K562 (cell line): ENCODE results near the gene FRMD7.
"Not testable (repeated sequence)": the region's sequence is repeated elsewhere in the genome, so short reads cannot be mapped to it uniquely, and the experiment has no call there.

ENCODE experiments used
- CTCF ChIP-seq, 3 experiments: IDR thresholded peaks in 2 of 3; conservative IDR thresholded peaks in 1 of 3; 2 replicates each; pipeline ENCODE4 v1.5.1; 2011 to 2012; ENCODE audit warnings: low read length in 3 of 3, mild to moderate bottlenecking in 3 of 3, control low read depth in 2 of 3, improper control_type of control experiment in 1 of 3, inconsistent platforms in 1 of 3, low read depth in 1 of 3, mixed read lengths in 1 of 3, moderate library complexity in 1 of 3; ENCODE audit not compliant: insufficient read depth in 2 of 3
- TF ChIP-seq, protein P1 (sequence below), 2 experiments: fragments of 450-650 bp; formaldehyde crosslinking in 1 of 2; IDR thresholded peaks; 2 replicates each; pipeline versions ENCODE4 v1.4.0 to v1.6.1; 2014 to 2020; ENCODE audit warnings: mild to moderate bottlenecking in 2 of 2, borderline replicate concordance in 1 of 2, low read depth in 1 of 2
- TF ChIP-seq, protein P2 (sequence below): sonication (generic); formaldehyde crosslinking; IDR thresholded peaks from 2 replicates; pipeline ENCODE4 v1.8.1; 2023; ENCODE audit warnings: mild to moderate bottlenecking, missing genetic modification reagents

GRCh38 chrX:132163094-132163493 is 35.3 kb upstream of the FRMD7 start:
- TF ChIP-seq CTCF (IDR thresholded peaks at IDR 0.05 in 2 of 3, conservative IDR thresholded peaks at IDR 0.05 in 1 of 3; ENCODE audit: insufficient read depth in 2 of 3, low read depth in 1 of 3, low read length in 3 of 3), result not testable (repeated sequence)
- TF ChIP-seq, protein P1, sequence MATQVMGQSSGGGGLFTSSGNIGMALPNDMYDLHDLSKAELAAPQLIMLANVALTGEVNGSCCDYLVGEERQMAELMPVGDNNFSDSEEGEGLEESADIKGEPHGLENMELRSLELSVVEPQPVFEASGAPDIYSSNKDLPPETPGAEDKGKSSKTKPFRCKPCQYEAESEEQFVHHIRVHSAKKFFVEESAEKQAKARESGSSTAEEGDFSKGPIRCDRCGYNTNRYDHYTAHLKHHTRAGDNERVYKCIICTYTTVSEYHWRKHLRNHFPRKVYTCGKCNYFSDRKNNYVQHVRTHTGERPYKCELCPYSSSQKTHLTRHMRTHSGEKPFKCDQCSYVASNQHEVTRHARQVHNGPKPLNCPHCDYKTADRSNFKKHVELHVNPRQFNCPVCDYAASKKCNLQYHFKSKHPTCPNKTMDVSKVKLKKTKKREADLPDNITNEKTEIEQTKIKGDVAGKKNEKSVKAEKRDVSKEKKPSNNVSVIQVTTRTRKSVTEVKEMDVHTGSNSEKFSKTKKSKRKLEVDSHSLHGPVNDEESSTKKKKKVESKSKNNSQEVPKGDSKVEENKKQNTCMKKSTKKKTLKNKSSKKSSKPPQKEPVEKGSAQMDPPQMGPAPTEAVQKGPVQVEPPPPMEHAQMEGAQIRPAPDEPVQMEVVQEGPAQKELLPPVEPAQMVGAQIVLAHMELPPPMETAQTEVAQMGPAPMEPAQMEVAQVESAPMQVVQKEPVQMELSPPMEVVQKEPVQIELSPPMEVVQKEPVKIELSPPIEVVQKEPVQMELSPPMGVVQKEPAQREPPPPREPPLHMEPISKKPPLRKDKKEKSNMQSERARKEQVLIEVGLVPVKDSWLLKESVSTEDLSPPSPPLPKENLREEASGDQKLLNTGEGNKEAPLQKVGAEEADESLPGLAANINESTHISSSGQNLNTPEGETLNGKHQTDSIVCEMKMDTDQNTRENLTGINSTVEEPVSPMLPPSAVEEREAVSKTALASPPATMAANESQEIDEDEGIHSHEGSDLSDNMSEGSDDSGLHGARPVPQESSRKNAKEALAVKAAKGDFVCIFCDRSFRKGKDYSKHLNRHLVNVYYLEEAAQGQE (IDR thresholded peaks at IDR 0.05; ENCODE audit: borderline replicate concordance), result not testable (repeated sequence)
- TF ChIP-seq, protein P1 (CRISPR knock-in tag; IDR thresholded peaks at IDR 0.05; ENCODE audit: low read depth), result not testable (repeated sequence)
- TF ChIP-seq, protein P2, sequence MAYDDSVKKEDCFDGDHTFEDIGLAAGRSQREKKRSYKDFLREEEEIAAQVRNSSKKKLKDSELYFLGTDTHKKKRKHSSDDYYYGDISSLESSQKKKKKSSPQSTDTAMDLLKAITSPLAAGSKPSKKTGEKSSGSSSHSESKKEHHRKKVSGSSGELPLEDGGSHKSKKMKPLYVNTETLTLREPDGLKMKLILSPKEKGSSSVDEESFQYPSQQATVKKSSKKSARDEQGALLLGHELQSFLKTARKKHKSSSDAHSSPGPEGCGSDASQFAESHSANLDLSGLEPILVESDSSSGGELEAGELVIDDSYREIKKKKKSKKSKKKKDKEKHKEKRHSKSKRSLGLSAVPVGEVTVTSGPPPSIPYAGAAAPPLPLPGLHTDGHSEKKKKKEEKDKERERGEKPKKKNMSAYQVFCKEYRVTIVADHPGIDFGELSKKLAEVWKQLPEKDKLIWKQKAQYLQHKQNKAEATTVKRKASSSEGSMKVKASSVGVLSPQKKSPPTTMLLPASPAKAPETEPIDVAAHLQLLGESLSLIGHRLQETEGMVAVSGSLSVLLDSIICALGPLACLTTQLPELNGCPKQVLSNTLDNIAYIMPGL (CRISPR knock-in tag), result not testable (repeated sequence)
